ENCODE data around the gene WWOX.
"Not testable (repeated sequence)": the region's sequence is repeated elsewhere in the genome, so short reads cannot be mapped to it uniquely, and the experiment has no call there.

The WWOX gene

GRCh38 chr16:79211586-79211985, 1112.1 kb downstream of the WWOX start:
- DNase-seq: no peak

- DNase-seq: no peak
These were observed 1112.8 kb downstream of the WWOX start for GRCh38 chr16:79212114-79212791.

GRCh38 chr16:79213214-79213613, 1113.8 kb downstream of the WWOX start:
- no peak for DNase-seq

GRCh38 chr16:79215289-79215688, 1115.8 kb downstream of the WWOX start:
- DNase-seq: no peak

GRCh38 chr16:79217375-79218011, 1118.0 kb downstream of the WWOX start:
- DNase-seq: no peak

- no peak for DNase-seq
These were observed 1118.9 kb downstream of the WWOX start for GRCh38 chr16:79218351-79218750.

- DNase-seq: not testable (repeated sequence)
These were observed 1126.5 kb downstream of the WWOX start for GRCh38 chr16:79225994-79226393.

- DNase-seq: no peak
These were observed 1129.9 kb downstream of the WWOX start for GRCh38 chr16:79229361-79229760.

- not testable (repeated sequence) for DNase-seq
These were observed 1146.2 kb downstream of the WWOX start for GRCh38 chr16:79245700-79246099.

- DNase-seq: no peak
These were observed 1147.9 kb downstream of the WWOX start for GRCh38 chr16:79247386-79247785.

GRCh38 chr16:79248351-79248750, 1148.9 kb downstream of the WWOX start:
- DNase-seq: no peak

GRCh38 chr16:79250502-79251098, 1151.1 kb downstream of the WWOX start:
- no peak for DNase-seq

GRCh38 chr16:79253100-79253631, 1153.7 kb downstream of the WWOX start:
- DNase-seq: no peak

GRCh38 chr16:79257953-79258490, 1158.6 kb downstream of the WWOX start:
- no peak for DNase-seq

- DNase-seq: not testable (repeated sequence)
These were observed 1161.4 kb downstream of the WWOX start for GRCh38 chr16:79260890-79261289.

- no peak for DNase-seq
These were observed 1162.1 kb downstream of the WWOX start for GRCh38 chr16:79261481-79261940.

GRCh38 chr16:79261944-79262552, 1162.6 kb downstream of the WWOX start:
- DNase-seq: no peak

All from stimulated activated naive CD4-positive, alpha-beta T cell (primary cell).